ENCODE results near the gene AUTS2. TPM values are rescaled to one million over a fixed set of nuclear protein-coding genes. Genes with fewer than 3 reads are reported as not detected.

The AUTS2 gene
- total and polyA plus RNA-seq, 11 donors = 3.4 to 14.0 (median 7.3) TPM

DNA sequence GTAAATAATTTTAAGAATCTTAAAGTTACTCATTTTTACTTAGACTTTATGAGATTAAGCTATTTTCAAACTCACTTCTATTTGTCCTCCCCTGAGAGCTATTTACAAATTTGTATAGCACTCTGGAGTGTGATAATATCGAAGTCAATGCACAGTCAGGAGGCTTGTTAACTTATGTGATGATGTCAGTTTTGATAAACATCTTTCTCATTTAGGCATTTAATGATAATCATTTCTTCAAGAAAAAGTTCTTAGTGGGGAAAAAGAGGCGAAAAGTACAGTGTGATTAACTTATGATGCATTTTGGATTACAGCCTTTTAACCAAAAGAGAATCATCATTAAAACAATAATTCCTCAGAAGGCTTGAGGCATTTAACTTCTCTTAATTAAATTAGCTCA is 468.6 kb downstream of the AUTS2 start:
- Histone ChIP-seq H3K9me3 (no peaks in the 10 kb centered on the region), H3K4me1 (peaks cover 0 to 19% (median 5%) of the 10 kb centered on the region in 12 donors), H3K36me3 (no peaks in the 10 kb centered on the region), H3K27ac (no peak overlapping the region), H3K27me3 (no peaks in the 10 kb centered on the region), H3K4me3 (no peak overlapping the region)
- intact Hi-C loops (cut with DNase I) = loop anchor here in 1 of 10 donors (10.0 kb wide), 1 partner anchor 58 kb away; no protein-coding TSS in a partner anchor
- 93 to 94% (median 94%) methylated on average over 2 of the region's 2 CpGs for WGBS, 4 donors
- DNase-seq (no peak), ATAC-seq (no peak)
- TF ChIP-seq POLR2A (IDR thresholded peaks at IDR 0.05) = no peak
- TF ChIP-seq, protein P1, sequence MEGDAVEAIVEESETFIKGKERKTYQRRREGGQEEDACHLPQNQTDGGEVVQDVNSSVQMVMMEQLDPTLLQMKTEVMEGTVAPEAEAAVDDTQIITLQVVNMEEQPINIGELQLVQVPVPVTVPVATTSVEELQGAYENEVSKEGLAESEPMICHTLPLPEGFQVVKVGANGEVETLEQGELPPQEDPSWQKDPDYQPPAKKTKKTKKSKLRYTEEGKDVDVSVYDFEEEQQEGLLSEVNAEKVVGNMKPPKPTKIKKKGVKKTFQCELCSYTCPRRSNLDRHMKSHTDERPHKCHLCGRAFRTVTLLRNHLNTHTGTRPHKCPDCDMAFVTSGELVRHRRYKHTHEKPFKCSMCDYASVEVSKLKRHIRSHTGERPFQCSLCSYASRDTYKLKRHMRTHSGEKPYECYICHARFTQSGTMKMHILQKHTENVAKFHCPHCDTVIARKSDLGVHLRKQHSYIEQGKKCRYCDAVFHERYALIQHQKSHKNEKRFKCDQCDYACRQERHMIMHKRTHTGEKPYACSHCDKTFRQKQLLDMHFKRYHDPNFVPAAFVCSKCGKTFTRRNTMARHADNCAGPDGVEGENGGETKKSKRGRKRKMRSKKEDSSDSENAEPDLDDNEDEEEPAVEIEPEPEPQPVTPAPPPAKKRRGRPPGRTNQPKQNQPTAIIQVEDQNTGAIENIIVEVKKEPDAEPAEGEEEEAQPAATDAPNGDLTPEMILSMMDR (IDR thresholded peaks at IDR 0.05) = no peak

DNA sequence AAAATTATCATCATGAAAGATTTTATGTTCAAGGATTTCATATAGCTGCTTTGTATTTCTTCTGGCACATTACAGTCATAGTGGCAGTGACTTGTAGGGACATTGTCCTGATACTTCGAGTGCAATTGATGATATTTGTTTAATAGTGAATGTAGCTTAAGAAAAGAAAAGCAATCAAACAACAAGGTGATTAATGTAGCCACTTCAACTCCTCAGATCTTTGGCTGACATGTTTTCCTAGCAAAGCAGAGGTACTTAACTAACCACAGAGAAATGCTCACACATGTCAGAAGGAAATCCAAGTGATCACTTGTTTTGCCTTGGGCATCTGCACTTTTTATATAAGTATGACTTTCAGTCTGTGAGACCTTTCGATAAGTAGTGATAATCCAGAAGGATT is 470.3 kb downstream of the AUTS2 start:
- DNase-seq (no peak), ATAC-seq (no peak)
- Histone ChIP-seq H3K4me3 (no peak overlapping the region), H3K27ac (no peak overlapping the region), H3K9me3 (no peaks in the 10 kb centered on the region), H3K27me3 (no peaks in the 10 kb centered on the region), H3K4me1 (peaks cover 0 to 22% (median 9%) of the 10 kb centered on the region in 12 donors), H3K36me3 (no peaks in the 10 kb centered on the region)
- no peak for TF ChIP-seq POLR2A (IDR thresholded peaks at IDR 0.05)
- TF ChIP-seq, protein P1 (IDR thresholded peaks at IDR 0.05) = no peak
- intact Hi-C loops (cut with DNase I) = loop anchor here in 1 of 10 donors (10.0 kb wide), 1 partner anchor 56 kb away; no protein-coding TSS in a partner anchor
- 96 to 98% (median 97%) methylated on average over 2 of the region's 2 CpGs for WGBS, 4 donors

DNA sequence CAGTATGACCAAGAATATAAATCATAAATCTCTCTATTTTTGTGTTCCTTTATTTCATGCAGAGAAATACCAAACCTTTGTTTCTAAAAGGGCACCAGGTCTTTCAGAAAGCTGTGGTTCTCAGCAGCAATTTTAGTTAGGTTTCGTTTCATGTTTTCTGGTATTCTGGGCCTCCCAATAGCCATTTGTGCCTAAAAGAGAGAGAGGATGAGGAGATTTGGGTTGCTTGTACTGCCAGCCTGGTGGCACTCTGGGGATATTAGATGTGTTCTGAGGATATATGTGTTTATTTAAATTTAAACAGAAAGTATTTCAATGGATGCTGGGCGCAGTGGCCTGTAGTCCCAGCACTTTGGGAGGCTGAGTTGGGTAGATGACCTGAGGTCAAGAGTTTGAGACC is 471.7 kb downstream of the AUTS2 start:
- H3K27ac ChIP-seq = no peak overlapping the region
- ATAC-seq (no peak), DNase-seq (no peak)
- no peaks in the 10 kb centered on the region for H3K36me3 ChIP-seq
- WGBS, 4 donors = 91 to 99% (median 96%) methylated on average over 2 of the region's 2 CpGs
- intact Hi-C loops (cut with DNase I) = loop anchor here in 1 of 10 donors (10.0 kb wide), 1 partner anchor 55 kb away; no protein-coding TSS in a partner anchor
- no peaks in the 10 kb centered on the region for H3K27me3 ChIP-seq
- H3K4me1 ChIP-seq = peaks cover 0 to 12% (median 7%) of the 10 kb centered on the region in 12 donors
- H3K4me3 ChIP-seq = no peak overlapping the region
- TF ChIP-seq POLR2A (IDR thresholded peaks at IDR 0.05) = no peak
- TF ChIP-seq, protein P1 (IDR thresholded peaks at IDR 0.05) = no peak
- H3K9me3 ChIP-seq = no peaks in the 10 kb centered on the region

DNA sequence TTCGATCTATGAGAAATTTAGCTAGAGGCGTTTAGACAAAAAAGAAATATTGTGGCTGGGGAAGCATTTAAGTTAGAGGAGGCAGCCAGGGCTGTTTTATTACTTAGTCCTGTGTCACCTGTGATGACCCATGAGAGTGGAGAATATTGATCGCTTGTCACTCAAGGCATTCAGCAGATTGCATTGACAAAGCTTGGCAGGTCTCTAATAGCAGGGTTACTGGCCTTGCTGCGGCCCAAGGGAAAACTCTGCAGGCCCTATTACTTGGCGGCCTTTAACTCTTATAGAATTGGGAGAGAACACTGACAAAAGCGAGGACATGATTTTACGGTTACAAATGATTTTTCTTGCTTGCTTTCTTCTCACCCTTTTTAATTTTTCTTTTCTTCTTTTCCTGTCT is 473.5 kb downstream of the AUTS2 start:
- 83 to 91% (median 86%) methylated on average over 7 of the region's 7 CpGs for WGBS, 4 donors
- ATAC-seq (peak in 1 of 4 donors; percentile 19), DNase-seq (no peak)
- H3K36me3 ChIP-seq = no peaks in the 10 kb centered on the region
- no peak for TF ChIP-seq POLR2A (IDR thresholded peaks at IDR 0.05)
- TF ChIP-seq, protein P1 (IDR thresholded peaks at IDR 0.05) = no peak
- intact Hi-C loops (cut with DNase I) = no loop called here
- no peaks in the 10 kb centered on the region for H3K9me3 ChIP-seq
- H3K4me1 ChIP-seq = peaks cover 0 to 12% (median 7%) of the 10 kb centered on the region in 12 donors
- H3K27ac ChIP-seq = peak overlapping the region in 6 of 12 donors; percentile 3 to 46 (median 32)
- no peaks in the 10 kb centered on the region for H3K27me3 ChIP-seq
- H3K4me3 ChIP-seq = no peak overlapping the region
